Hepatocyte (in vitro differentiated cells): ENCODE measurements around the gene BET1L. TPM values are rescaled to one million over a fixed set of nuclear protein-coding genes. Genes with fewer than 3 reads are reported as not detected.
"Not testable (repeated sequence)": the region's sequence is repeated elsewhere in the genome, so short reads cannot be mapped to it uniquely, and the experiment has no call there.

Source experiments
- DNase-seq: peaks from one replicate; pipeline ENCODE4 v3.0.0-alpha.2; 2016; ENCODE audit warnings: low spot score
- H2AFZ ChIP-seq: fragments of 200-600 bp; sonication (generic); 2 replicates; pipeline ENCODE4 v1.6.0; 2016; ENCODE audit warnings: antibody characterized with exemption, mild to moderate bottlenecking
- H3K27ac ChIP-seq: fragments of 200-600 bp; sonication (generic); 2 replicates; pipeline ENCODE4 v1.5.1; 2016; ENCODE audit warnings: mild to moderate bottlenecking
- H3K27me3 ChIP-seq: fragments of 200-600 bp; sonication (generic); 2 replicates; pipeline ENCODE4 v1.6.1; 2016
- H3K36me3 ChIP-seq: fragments of 200-600 bp; sonication (generic); replicated peaks from 2 replicates; pipeline ENCODE4 v1.5.1; 2016; ENCODE audit warnings: low read depth; ENCODE audit not compliant: insufficient read depth
- H3K4me1 ChIP-seq: fragments of 200-600 bp; sonication (generic); 2 replicates; pipeline ENCODE4 v1.5.1; 2016; ENCODE audit warnings: mild to moderate bottlenecking, moderate library complexity; ENCODE audit not compliant: insufficient read depth
- H3K4me2 ChIP-seq: fragments of 200-600 bp; sonication (generic); 2 replicates; pipeline ENCODE4 v1.6.0; 2016
- H3K4me3 ChIP-seq: fragments of 200-600 bp; sonication (generic); 2 replicates; pipeline ENCODE4 v1.5.1; 2016; ENCODE audit warnings: mild to moderate bottlenecking
- H3K79me2 ChIP-seq: fragments of 200-600 bp; sonication (generic); 2 replicates; pipeline ENCODE4 v1.6.0; 2017; ENCODE audit warnings: mild to moderate bottlenecking
- H3K9me2 ChIP-seq: fragments of 200-600 bp; sonication (generic); replicated peaks from 2 replicates; pipeline ENCODE4 v1.6.0; 2017; ENCODE audit warnings: mild to moderate bottlenecking; ENCODE audit not compliant: insufficient read depth
- H3K9me3 ChIP-seq: fragments of 200-600 bp; sonication (generic); 2 replicates; pipeline ENCODE4 v1.5.1; 2016; ENCODE audit warnings: low read depth, mild to moderate bottlenecking
- H4K20me1 ChIP-seq: fragments of 200-600 bp; sonication (generic); 2 replicates; pipeline ENCODE4 v1.6.0; 2016; ENCODE audit warnings: mild to moderate bottlenecking; ENCODE audit not compliant: insufficient read depth, poor library complexity, severe bottlenecking
- CTCF ChIP-seq: fragments of 200-600 bp; sonication (generic); IDR thresholded peaks from 2 replicates; pipeline ENCODE4 v1.5.1; 2016; ENCODE audit warnings: antibody characterized with exemption, mild to moderate bottlenecking; ENCODE audit not compliant: poor library complexity
- EZH2 ChIP-seq: fragments of 200-600 bp; sonication (generic); IDR thresholded peaks from 2 replicates; pipeline ENCODE4 v1.6.1; 2016; ENCODE audit warnings: antibody characterized with exemption, mild to moderate bottlenecking, borderline replicate concordance
- EZH2phosphoT487 ChIP-seq: fragments of 200-600 bp; sonication (generic); IDR thresholded peaks from one replicate; pipeline ENCODE4 v1.6.1; 2018; ENCODE audit warnings: antibody characterized with exemption, mild to moderate bottlenecking, low read depth, moderate library complexity; ENCODE audit not compliant: unreplicated experiment, severe bottlenecking
- WGBS: methylation state at CpG from one replicate; pipeline ENCODE4 v1.1.6; 2016; ENCODE audit warnings: low lambda C conversion rate; ENCODE audit errors: missing lambda C conversion rate; 5-methylcytosine and 5-hydroxymethylcytosine counted together
- polyA plus RNA-seq: library from polyadenylated mRNA; unstranded; fragments of >200 nt; fragmentation: Nextera tagmentation; extraction: Ambion mirVana; gene quantifications from 2 replicates; pipeline ENCODE4 v1.2.1, GENCODE V29; 2016
- total RNA-seq: library from RNA; depleted of rRNA; stranded (reverse); fragments of >200 nt; gene quantifications from 2 replicates; pipeline ENCODE4 v1.2.3, GENCODE V29; 2014

BET1L gene
- total and polyA plus RNA-seq, 2 experiments from 2014 or later = 33.9 to 70.5 TPM

- H2AFZ ChIP-seq = no peak overlapping the region
- H3K27me3 ChIP-seq = no peaks in the 10 kb centered on the region
- H3K27ac ChIP-seq = no peak overlapping the region
- no peak overlapping the region for H3K4me2 ChIP-seq
- DNase-seq = no peak
- no peaks in the 10 kb centered on the region for H4K20me1 ChIP-seq
- WGBS = 98% methylated on average over 8 of the region's 8 CpGs
- H3K9me3 ChIP-seq = no peaks in the 10 kb centered on the region
- TF ChIP-seq EZH2 (no peak), CTCF (no peak), EZH2phosphoT487 (no peak)
- H3K4me3 ChIP-seq = no peak overlapping the region
- no peaks in the 10 kb centered on the region for H3K4me1 ChIP-seq
- H3K9me2 ChIP-seq = no peaks in the 10 kb centered on the region
- no peaks in the 10 kb centered on the region for H3K79me2 ChIP-seq
- H3K36me3 ChIP-seq = no peaks in the 10 kb centered on the region
Observed at GRCh38 chr11:249062-249461, 41.9 kb upstream of the BET1L start.

- H3K9me2 ChIP-seq = no peaks in the 10 kb centered on the region
- no peaks in the 10 kb centered on the region for H3K27me3 ChIP-seq
- H3K4me3 ChIP-seq = no peak overlapping the region
- no peak overlapping the region for H2AFZ ChIP-seq
- H3K9me3 ChIP-seq = no peaks in the 10 kb centered on the region
- DNase-seq = no peak
- no peak overlapping the region for H3K27ac ChIP-seq
- TF ChIP-seq EZH2phosphoT487 (no peak), EZH2 (no peak), CTCF (no peak)
- no peaks in the 10 kb centered on the region for H3K4me1 ChIP-seq
- H3K36me3 ChIP-seq = no peaks in the 10 kb centered on the region
- H4K20me1 ChIP-seq = no peaks in the 10 kb centered on the region
- peaks cover 15% of the 10 kb centered on the region for H3K79me2 ChIP-seq
- no peak overlapping the region for H3K4me2 ChIP-seq
- WGBS = 100% methylated on average over 2 of the region's 2 CpGs
Observed at GRCh38 chr11:244376-244775, 37.2 kb upstream of the BET1L start.

- H3K27ac ChIP-seq = no peak overlapping the region
- no peak for TF ChIP-seq EZH2
- no peak for TF ChIP-seq EZH2phosphoT487
- TF ChIP-seq CTCF = no peak
- H3K27me3 ChIP-seq = no peaks in the 10 kb centered on the region
- H3K79me2 ChIP-seq = peaks cover 41% of the 10 kb centered on the region
- 98% methylated on average over 5 of the region's 5 CpGs for WGBS
- no peaks in the 10 kb centered on the region for H3K9me2 ChIP-seq
- peaks cover 3% of the 10 kb centered on the region for H3K4me1 ChIP-seq
- no peaks in the 10 kb centered on the region for H3K36me3 ChIP-seq
- no peak overlapping the region for H3K4me2 ChIP-seq
- no peaks in the 10 kb centered on the region for H3K9me3 ChIP-seq
- no peaks in the 10 kb centered on the region for H4K20me1 ChIP-seq
- DNase-seq = no peak
- no peak overlapping the region for H3K4me3 ChIP-seq
- no peak overlapping the region for H2AFZ ChIP-seq
Observed at GRCh38 chr11:241634-242033, 34.4 kb upstream of the BET1L start.

GRCh38 chr11:240315-240714 is 33.1 kb upstream of the BET1L start:
- Histone ChIP-seq H3K27ac (no peak overlapping the region), H3K27me3 (no peaks in the 10 kb centered on the region), H3K36me3 (no peaks in the 10 kb centered on the region), H3K9me3 (no peaks in the 10 kb centered on the region), H3K4me2 (no peak overlapping the region), H3K4me1 (peaks cover 3% of the 10 kb centered on the region), H3K4me3 (no peak overlapping the region), H3K79me2 (peaks cover 42% of the 10 kb centered on the region), H3K9me2 (no peaks in the 10 kb centered on the region), H2AFZ (no peak overlapping the region), H4K20me1 (no peaks in the 10 kb centered on the region)
- 78% methylated on average over 1 of the region's 1 CpG for WGBS
- no peak for DNase-seq
- TF ChIP-seq CTCF (no peak), EZH2phosphoT487 (no peak), EZH2 (no peak)

GRCh38 chr11:238346-238745 is 31.1 kb upstream of the BET1L start:
- H4K20me1 ChIP-seq, H3K4me1 ChIP-seq, H3K9me2 ChIP-seq, DNase-seq, H3K36me3 ChIP-seq, H3K9me3 ChIP-seq, H2AFZ ChIP-seq, H3K27me3 ChIP-seq, H3K4me3 ChIP-seq, H3K27ac ChIP-seq: not testable (repeated sequence)
- WGBS = 85% methylated on average over 7 of the region's 7 CpGs
- Histone ChIP-seq H3K4me2 (peak overlapping the region; percentile 99), H3K79me2 (peaks cover 60% of the 10 kb centered on the region)
